Smooth muscle cell (in vitro differentiated cells): ENCODE data around the gene ZSCAN4. TPM values are rescaled to one million over a fixed set of nuclear protein-coding genes. Genes with fewer than 3 reads are reported as not detected.

Experiments
- DNase-seq: peaks from one replicate; lab custom pipeline; 2025; ENCODE audit not compliant: unreplicated experiment; lab: John Stamatoyannopoulos, UW
- H2AFZ ChIP-seq: fragments of 200-600 bp; sonication (generic); 2 replicates; pipeline ENCODE4 v1.6.0; 2016; ENCODE audit warnings: antibody characterized with exemption, low read depth, mild to moderate bottlenecking
- H3F3A ChIP-seq: fragments of 200-600 bp; sonication (generic); 2 replicates; pipeline ENCODE4 v1.6.0; 2017; ENCODE audit warnings: antibody characterized with exemption, low read depth
- H3K27ac ChIP-seq: fragments of 200-600 bp; sonication (generic); 2 replicates; pipeline ENCODE4 v1.5.1; 2016; ENCODE audit warnings: low read depth, mild to moderate bottlenecking
- H3K27me3 ChIP-seq: fragments of 200-600 bp; sonication (generic); 2 replicates; pipeline ENCODE4 v1.6.1; 2016; ENCODE audit warnings: low read depth, mild to moderate bottlenecking
- H3K36me3 ChIP-seq: fragments of 200-600 bp; sonication (generic); 2 replicates; pipeline ENCODE4 v1.5.1; 2016; ENCODE audit warnings: low read depth
- H3K4me1 ChIP-seq: fragments of 200-600 bp; sonication (generic); 2 replicates; pipeline ENCODE4 v1.5.1; 2016; ENCODE audit warnings: low read depth
- H3K4me2 ChIP-seq: fragments of 200-600 bp; sonication (generic); 2 replicates; pipeline ENCODE4 v1.6.0; 2016; ENCODE audit warnings: mild to moderate bottlenecking
- H3K4me3 ChIP-seq: fragments of 200-600 bp; sonication (generic); 2 replicates; pipeline ENCODE4 v1.5.1; 2016; ENCODE audit warnings: mild to moderate bottlenecking
- H3K79me2 ChIP-seq: fragments of 200-600 bp; sonication (generic); 2 replicates; pipeline ENCODE4 v1.6.0; 2016; ENCODE audit warnings: low read depth, mild to moderate bottlenecking
- H3K9ac ChIP-seq: fragments of 200-600 bp; sonication (generic); 2 replicates; pipeline ENCODE4 v1.6.0; 2016; ENCODE audit warnings: low read depth
- H3K9me3 ChIP-seq: fragments of 200-600 bp; sonication (generic); replicated peaks from 2 replicates; pipeline ENCODE4 v1.5.1; 2016; ENCODE audit warnings: low read depth
- H4K20me1 ChIP-seq: fragments of 200-600 bp; sonication (generic); 2 replicates; pipeline ENCODE4 v1.6.0; 2016; ENCODE audit warnings: low read depth
- WGBS: methylation state at CpG from one replicate; pipeline ENCODE4 v1.1.7; 2016; ENCODE audit warnings: low lambda C conversion rate; 5-methylcytosine and 5-hydroxymethylcytosine counted together
- polyA plus RNA-seq: library from polyadenylated mRNA; unstranded; fragments of >200 nt; fragmentation: Nextera tagmentation; extraction: Ambion mirVana; gene quantifications from 2 replicates; pipeline ENCODE4 v1.2.1, GENCODE V29; 2016
- total RNA-seq: library from RNA; depleted of rRNA; stranded (reverse); fragments of >200 nt; gene quantifications from 2 replicates; pipeline ENCODE4 v1.2.3, GENCODE V29; 2014
- TF ChIP-seq, protein P1 (sequence below): fragments of 200-600 bp; sonication (generic); IDR thresholded peaks from 2 replicates; pipeline ENCODE4 v1.5.1; 2017; ENCODE audit warnings: borderline replicate concordance, mild to moderate bottlenecking, antibody characterized with exemption; ENCODE audit not compliant: insufficient read depth, poor library complexity, severe bottlenecking

ZSCAN4 gene
- total and polyA plus RNA-seq, 2 experiments from 2014 or later: 0.27 TPM; not detected in 1

DNA sequence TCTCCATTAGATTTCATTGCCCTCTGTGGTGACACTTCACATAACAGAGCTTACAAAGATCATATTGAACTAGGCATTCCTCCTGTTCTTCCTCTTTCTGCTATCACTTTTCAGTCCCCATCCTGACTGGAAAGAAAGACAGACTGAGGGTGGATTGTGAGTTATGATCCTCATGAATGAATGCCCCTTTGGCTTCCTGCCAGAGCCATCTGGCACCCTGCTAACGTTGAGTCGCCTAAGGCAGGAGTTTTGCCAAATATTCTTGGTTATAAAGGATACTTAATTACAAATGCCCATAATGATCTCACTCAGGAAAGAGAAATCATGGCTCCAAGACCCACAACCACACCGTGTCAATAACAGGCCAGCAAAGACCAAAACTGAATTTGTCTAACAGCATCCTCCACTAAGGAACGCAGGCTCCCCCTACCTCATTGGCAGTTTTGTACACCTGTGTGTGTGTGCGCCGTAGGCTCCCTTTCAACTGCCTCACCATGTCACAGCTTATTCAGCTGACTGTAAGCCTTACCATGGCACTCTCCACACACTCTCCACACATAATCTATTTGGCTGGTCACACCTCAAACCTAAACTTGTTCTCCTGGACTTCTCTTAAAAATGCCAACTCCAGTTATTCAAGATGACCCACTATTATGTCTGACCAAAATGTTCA is 20.3 kb upstream of the ZSCAN4 start:
- Histone ChIP-seq H3K4me2 (no peak overlapping the region), H3K9ac (no peak overlapping the region), H3K27me3 (no peaks in the 10 kb centered on the region), H3K4me1 (no peaks in the 10 kb centered on the region), H2AFZ (no peak overlapping the region), H3K79me2 (no peaks in the 10 kb centered on the region), H3F3A (no peaks in the 10 kb centered on the region), H3K36me3 (no peaks in the 10 kb centered on the region), H3K4me3 (no peak overlapping the region), H4K20me1 (no peaks in the 10 kb centered on the region), H3K9me3 (peaks cover 3% of the 10 kb centered on the region), H3K27ac (no peak overlapping the region)
- no peak for DNase-seq
- TF ChIP-seq, protein P1, sequence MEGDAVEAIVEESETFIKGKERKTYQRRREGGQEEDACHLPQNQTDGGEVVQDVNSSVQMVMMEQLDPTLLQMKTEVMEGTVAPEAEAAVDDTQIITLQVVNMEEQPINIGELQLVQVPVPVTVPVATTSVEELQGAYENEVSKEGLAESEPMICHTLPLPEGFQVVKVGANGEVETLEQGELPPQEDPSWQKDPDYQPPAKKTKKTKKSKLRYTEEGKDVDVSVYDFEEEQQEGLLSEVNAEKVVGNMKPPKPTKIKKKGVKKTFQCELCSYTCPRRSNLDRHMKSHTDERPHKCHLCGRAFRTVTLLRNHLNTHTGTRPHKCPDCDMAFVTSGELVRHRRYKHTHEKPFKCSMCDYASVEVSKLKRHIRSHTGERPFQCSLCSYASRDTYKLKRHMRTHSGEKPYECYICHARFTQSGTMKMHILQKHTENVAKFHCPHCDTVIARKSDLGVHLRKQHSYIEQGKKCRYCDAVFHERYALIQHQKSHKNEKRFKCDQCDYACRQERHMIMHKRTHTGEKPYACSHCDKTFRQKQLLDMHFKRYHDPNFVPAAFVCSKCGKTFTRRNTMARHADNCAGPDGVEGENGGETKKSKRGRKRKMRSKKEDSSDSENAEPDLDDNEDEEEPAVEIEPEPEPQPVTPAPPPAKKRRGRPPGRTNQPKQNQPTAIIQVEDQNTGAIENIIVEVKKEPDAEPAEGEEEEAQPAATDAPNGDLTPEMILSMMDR: no peak
- WGBS: 86% methylated on average over 6 of the region's 6 CpGs

DNA sequence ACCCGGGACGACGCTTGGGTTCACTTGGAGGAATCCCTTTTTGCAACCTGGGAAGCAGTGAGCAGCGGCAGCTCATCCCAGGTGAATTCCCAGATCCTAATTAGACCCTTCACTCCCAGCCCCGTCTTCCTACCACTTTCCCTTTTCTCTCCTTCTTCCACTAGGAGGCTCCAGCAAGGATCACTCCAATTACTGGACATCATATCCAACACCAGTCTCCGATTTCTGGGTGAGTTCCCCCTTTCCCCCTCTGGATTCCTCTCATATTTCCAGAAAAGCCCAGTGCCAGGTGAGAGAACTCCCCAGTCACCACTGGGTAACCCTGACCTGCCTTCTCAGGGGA is 17.1 kb upstream of the ZSCAN4 start:
- Histone ChIP-seq H3K27ac (peak overlapping the region; percentile 42), H3K9me3 (no peaks in the 10 kb centered on the region), H4K20me1 (no peaks in the 10 kb centered on the region), H3K79me2 (no peaks in the 10 kb centered on the region), H2AFZ (no peak overlapping the region), H3K4me3 (no peak overlapping the region), H3K4me1 (no peaks in the 10 kb centered on the region), H3K4me2 (peak overlapping the region; percentile 59), H3K9ac (no peak overlapping the region), H3K36me3 (no peaks in the 10 kb centered on the region), H3F3A (no peaks in the 10 kb centered on the region), H3K27me3 (no peaks in the 10 kb centered on the region)
- DNase-seq: no peak
- TF ChIP-seq, protein P1: no peak
- WGBS: 62% methylated on average over 6 of the region's 6 CpGs

DNA sequence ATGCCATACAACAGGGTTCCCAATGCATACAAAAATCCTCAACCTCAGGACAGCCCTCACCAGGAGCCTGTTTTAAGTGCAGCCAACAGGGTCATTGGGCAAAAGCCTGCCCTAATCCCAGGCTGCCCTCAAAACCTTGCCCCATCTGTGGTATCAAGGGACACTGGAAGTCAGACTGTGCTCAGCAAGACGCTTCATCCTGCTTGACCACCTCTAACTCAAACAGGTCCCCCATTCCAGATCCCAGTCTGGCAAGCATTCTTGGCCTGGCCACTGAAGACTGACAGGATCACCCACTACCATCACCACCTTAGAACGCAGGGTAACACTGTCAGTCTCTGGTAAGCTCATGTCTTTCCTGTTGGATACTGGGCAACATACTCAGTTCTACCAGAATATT is 15.0 kb upstream of the ZSCAN4 start:
- Histone ChIP-seq H3F3A (no peaks in the 10 kb centered on the region), H3K79me2 (no peaks in the 10 kb centered on the region), H3K4me1 (no peaks in the 10 kb centered on the region), H3K4me3 (no peak overlapping the region), H3K4me2 (no peak overlapping the region), H2AFZ (no peak overlapping the region), H3K27ac (no peak overlapping the region), H3K36me3 (no peaks in the 10 kb centered on the region), H3K27me3 (no peaks in the 10 kb centered on the region), H4K20me1 (no peaks in the 10 kb centered on the region), H3K9me3 (no peaks in the 10 kb centered on the region), H3K9ac (no peak overlapping the region)
- TF ChIP-seq, protein P1: no peak
- no peak for DNase-seq
- 85% methylated on average over 2 of the region's 2 CpGs for WGBS

DNA sequence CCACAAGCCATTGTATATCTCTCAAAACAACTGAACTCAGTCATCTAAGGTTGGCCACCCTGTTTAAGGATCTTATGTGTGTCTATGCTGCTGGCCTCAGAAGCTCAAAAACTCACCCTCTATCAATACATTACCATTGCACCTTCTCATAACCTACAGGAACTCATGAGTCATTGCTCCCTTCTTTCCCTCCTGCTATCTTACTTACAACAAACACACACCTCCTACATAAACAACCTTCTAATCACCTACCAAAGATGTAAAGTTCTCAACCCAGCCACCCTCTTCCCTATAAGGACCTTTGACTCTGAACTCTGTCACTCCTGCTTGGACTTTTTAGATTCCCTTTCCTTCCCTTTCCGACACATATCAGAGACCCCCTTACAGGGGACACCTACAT is 13.3 kb upstream of the ZSCAN4 start:
- Histone ChIP-seq H3K9ac (no peak overlapping the region), H3K4me1 (no peaks in the 10 kb centered on the region), H3K9me3 (no peaks in the 10 kb centered on the region), H3F3A (no peaks in the 10 kb centered on the region), H3K79me2 (no peaks in the 10 kb centered on the region), H2AFZ (no peak overlapping the region), H3K36me3 (no peaks in the 10 kb centered on the region), H3K4me3 (no peak overlapping the region), H4K20me1 (no peaks in the 10 kb centered on the region), H3K27ac (no peak overlapping the region), H3K27me3 (peaks cover 9% of the 10 kb centered on the region), H3K4me2 (no peak overlapping the region)
- 61% methylated on average over 1 of the region's 1 CpG for WGBS
- TF ChIP-seq, protein P1: no peak
- DNase-seq: no peak
